Activated CD4-positive, alpha-beta T cell treated with anti-CD3 and anti-CD28 coated beads for 48 hours (primary cell): ENCODE data around the gene MARK2.
"Not testable (repeated sequence)": the region's sequence is repeated elsewhere in the genome, so short reads cannot be mapped to it uniquely, and the experiment has no call there.

Source experiments
- DNase-seq: peaks from one replicate; pipeline ENCODE4 v3.0.0-alpha.2; 2020

Gene MARK2

DNA sequence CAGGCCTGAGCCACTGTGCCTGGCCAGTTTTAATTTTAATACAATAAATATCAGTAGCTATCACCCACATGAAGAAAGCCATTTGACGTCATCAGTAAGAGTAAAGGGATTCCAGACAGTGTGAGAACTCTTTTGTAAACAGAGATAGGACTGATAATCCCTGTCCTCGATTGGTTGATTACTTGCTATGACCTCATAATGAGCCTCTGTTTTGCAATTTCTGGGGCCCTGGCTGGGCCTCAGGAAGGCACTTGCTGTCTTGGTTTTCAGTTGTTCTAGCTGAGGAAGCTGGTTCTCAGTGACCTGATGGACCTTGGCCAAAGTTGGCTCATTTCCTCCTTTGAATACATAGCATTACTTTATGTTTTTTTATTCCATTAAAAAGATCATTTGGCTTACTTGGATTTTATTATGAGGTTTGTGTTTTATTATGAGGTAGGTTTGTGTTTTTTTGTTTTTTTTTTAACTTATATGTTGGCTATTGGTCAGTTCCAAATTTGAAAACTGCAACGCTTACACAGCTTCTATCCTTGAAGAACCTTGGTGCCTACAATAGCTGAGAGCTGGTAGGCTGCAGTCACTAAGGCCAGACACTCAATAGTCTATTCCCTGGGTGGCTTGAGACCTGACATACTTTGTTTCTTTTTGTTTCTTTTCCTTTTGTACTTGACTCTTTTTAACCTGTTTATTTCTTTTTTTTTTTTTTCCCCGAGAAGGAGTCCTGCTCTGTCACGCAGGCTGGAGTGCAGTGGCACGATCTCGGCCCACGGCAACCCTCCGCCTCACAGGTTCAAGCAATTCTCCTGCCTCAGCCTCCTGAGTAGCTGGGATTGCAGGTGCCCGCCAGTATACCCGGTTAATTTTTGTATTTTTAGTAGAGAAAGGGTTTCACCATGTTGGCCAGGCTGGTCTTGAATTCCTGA is 20.0 kb downstream of the MARK2 start:
- DNase-seq: no peak

DNA sequence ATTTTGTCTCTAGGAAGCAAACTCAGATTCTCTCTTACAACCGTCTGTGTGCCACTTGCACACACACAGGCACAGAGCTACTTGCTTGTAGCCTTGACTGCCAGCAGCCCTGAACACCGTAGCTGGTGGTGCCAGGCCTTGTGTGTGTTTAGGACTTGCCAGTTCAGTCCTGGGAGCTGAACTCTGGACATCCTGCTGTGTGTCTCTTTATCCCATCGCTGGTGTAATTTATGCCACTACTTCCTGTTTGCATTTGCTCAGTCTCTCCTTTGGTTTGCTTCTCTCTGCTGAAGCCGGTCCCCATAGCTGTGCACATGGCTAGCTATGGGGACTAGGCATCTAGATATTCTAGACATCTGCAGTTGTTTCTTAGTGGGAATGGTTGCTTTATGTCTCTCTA is 24.0 kb downstream of the MARK2 start:
- no peak for DNase-seq

DNA sequence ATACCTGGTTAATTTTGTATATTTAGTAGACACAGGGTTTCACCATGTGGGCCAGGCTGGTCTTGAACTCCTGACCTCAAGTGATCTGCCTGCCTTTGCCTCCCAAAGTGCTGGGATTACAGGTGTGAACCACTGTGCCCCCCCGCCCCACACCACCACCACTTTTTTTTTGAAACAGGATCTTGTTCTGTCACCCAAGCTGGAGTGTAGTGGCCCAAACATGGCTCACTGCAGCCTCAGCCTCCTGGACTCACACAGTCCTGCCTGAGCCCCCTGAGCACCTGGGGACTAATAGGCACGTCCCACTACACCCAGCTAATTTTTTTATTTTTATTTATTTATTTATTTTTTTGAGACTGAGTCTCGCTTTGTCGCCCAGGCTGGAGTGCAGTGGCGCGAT is 24.7 kb downstream of the MARK2 start:
- not testable (repeated sequence) for DNase-seq

DNA sequence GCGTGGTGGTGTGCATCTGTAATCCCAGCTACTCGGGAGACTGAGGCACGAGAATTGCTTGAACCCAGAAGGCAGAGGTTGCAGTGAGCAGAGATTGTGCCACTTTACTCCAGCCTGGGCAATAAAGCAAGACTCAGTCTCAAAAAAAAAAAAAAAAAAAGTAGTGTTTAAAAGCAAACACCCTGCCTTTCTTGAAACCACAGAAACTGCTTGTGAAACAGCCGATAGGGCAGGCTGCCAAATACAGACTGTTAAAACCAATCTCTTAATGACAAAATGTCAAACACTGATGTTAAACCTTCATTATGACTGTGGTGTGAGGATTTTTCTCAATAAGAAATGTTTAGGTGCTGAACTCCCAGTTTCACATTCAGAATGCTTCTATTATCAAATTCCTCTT is 27.3 kb downstream of the MARK2 start:
- peak; percentile 89 for DNase-seq

DNA sequence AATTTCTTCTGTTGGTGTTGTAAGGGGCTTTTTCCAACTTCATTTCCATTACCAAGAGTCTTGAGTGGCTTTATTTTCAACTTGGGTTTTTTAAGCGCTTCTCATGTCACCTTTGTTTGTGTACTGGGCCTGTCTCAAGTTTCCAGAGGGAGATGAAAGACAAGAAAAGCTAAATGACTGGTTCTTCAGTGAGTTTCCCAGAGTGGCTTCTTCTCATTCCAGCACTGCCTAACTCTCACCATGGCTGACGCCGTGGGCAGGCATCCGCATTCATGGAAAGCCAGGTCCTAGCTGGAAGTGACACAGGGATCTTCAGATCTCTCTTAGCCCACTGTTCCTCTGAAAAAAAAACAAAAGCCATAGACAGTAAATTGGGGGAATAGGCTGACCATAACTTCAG is 28.6 kb downstream of the MARK2 start:
- no peak for DNase-seq

DNA sequence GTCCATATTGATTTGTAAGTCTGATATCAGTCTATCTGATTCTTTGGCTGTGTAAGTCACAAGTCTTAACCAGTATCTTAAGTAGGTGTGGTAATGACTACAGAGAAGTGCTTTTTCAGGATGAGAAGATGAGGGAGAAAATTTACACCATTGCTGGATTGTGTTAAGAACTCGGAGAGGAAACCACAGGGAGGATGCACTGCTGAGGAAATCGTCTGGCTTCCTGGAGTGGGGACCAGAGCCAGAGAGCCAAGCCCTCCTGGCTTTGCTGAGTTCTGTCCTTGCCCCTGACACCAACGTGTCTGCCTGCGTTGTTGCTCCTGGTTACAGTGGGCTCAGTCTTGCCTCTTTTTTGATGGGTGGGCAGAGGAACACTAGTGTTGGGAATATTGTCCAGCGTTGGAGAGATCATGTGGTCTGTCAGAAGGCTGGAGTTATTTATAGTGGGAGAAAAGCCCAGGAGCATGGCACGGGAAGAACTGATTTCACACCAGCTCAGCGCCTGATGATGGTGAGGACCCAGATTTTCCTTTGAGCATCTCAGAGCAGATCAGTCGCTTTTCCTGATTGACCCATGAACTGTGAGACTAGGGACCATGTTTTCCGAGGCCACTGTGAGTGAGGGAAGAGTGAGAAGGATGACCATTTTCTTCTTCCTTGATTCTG is 29.6 kb downstream of the MARK2 start:
- no peak for DNase-seq

DNA sequence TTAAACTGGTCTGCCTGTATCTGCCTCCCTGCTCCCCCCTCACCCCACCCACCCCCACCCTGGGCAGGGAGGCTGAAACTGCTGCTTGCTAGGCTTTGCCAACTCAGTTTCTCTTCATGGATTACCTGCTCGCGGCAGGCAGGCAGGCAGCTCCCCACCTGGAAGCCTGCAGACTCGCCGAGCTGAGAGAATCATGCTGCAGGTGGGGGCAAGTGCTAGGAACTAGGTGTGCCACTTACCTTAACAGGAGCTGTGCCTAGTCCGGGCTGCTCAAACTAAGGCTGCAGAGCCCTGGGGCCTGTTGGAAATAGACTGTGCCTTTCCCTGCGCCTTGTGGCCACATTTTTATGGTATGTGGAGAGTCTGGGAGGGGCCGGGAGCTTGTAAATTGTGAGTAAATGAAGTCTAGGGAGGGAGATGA is 30.3 kb downstream of the MARK2 start:
- DNase-seq: no peak

DNA sequence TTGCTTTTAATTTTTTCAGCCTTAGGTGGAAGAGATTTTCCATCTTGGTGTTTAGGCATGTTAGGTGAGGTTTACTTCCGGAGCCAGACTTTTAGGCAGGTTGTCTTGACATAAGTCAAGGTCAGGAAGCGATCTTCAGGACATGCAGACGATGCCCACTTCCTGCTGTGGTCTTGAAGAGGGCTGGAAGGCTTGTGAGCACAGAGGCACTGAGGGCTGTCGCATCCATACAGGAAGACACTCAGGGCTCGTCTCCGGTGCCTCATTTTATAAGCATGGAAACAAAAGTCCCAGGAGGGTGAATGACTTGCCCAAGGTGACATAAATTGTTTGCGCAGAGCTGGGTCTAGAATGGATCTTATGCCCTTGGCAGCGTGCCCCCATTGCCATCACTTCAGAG is 30.8 kb downstream of the MARK2 start:
- DNase-seq: no peak

DNA sequence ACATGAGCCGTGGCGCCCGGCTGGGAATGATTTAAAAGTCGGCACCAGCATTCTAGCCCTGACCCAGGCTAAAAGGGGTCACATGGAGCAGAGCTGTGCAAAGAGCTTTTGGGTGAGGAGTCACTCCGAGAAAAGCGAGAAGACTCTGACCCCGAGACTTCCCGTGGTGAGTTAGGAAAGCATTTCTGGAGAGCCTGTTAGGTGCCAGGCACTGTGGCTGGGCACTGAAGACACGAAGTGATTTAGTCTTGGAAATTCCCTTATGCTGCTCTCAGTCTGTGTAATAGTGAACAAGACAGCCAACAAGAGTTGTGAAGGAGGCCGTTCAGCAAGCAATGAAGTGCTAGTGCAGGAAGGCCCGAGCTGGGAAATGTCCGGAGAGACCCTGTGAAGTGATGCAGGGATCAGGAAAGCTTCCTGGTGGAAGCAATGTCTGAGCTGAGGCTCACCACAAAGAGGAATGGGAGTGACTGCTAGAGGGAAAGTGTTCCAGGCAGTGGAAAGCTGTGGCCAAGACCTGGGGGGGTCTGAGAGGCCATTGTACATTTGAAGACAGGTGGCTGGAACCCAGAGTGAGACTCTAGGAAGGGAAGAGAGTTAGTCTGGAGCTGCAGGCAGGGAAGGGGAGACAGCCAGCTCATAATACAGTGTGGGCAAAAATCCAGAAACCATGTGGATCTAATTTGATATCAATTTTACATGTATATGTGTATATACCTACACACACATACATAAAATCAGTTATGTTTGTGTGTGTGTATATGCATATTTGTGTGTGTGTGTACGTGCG is 31.6 kb downstream of the MARK2 start:
- DNase-seq: no peak

DNA sequence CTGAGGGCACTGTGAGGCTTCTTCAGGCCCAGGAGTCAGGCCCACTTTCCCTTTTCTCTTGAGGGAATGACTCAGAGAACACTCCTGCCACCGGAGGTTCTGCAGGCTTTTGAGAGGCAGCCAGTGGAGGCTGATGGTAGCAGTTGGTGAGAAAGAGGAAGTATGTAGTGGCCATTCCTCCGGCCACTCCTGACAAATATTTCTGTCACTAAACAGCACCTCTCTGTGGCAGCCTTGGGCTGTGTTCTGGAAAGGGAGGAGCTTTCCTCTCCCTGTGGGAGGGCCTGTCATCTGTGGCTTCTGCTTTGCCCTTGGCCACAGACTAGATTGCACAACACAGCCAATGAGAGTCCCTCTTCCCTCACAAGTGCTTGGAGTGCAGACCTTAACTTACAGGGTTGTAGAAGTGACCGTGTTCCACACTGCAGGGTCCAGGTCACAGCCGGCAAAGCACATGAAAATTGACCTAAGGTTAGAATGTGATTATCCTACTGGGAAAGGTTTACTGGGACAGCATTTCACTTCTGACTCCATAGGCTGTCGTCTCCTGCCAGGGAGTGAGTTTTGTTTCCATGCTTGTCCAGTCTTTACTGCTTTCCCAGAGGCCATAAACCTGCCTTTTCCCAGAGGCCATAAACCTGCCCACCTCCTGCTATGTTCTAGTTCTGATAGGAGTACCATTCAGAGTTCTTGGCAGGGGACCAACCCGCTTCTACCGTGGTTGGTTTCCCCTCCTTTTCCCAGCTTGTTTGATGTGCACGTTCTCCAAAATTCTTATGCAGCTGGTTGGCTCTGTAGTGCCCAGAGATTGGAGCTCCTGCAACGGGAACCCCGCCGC is 33.3 kb downstream of the MARK2 start:
- DNase-seq: peak; percentile 46

DNA sequence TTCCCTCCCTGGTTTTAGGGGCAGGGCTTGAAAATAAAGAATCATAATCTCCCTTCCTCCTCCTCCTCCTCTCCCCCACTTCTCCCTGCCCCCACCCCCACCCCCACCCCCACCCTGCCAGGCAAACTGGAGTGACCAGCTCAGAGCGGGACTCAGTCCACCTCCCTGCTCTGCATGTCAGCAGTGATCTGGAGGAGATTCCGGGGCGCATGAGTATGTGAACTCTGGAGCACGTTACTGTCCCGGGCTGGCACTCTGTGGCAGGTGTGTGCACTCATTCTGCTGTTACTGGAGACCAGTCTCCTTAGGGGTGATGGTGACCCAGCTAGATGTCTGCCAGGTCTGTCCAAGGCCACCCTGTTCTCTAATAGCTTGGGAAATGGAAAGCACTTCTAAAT is 33.9 kb downstream of the MARK2 start:
- no peak for DNase-seq

DNA sequence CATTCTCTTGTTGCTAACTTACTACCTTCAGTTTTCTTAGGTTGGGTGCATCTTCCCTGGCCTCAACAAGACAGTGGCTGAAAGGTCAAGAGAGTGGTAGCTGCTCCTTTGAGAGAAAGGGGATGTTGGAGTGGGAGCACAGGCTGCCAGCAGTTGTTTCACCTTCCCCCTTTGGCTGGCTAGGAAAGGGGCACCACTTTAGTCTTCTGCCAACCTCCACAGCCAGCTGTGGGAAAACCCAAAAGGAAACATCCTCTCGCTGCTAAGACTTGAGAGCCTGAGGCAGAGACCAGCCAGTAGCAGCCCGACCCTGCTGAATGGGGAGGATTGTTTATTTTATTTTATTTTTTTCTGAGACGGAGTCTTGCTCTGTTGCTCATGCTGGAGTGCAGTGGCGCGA is 34.4 kb downstream of the MARK2 start:
- no peak for DNase-seq

DNA sequence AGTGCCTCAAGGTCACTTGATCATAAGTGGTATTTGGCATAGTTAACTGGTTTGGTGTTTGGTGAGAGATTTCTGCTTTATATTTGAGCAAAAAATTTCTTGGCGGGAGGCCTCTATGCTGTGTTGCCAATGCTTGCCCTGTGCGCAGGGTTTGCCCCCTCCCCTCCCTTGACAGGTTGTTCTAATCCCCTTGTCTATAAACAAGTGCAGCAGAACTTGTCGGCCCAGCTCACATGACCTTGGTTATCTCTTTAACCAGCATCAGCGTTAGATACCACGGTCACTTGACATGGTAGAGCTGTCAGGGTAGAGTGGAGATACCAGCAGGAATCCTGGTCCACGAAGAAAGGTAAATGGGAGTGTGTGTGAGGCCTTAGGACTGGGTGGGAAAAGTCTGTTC is 35.6 kb downstream of the MARK2 start:
- DNase-seq: no peak

DNA sequence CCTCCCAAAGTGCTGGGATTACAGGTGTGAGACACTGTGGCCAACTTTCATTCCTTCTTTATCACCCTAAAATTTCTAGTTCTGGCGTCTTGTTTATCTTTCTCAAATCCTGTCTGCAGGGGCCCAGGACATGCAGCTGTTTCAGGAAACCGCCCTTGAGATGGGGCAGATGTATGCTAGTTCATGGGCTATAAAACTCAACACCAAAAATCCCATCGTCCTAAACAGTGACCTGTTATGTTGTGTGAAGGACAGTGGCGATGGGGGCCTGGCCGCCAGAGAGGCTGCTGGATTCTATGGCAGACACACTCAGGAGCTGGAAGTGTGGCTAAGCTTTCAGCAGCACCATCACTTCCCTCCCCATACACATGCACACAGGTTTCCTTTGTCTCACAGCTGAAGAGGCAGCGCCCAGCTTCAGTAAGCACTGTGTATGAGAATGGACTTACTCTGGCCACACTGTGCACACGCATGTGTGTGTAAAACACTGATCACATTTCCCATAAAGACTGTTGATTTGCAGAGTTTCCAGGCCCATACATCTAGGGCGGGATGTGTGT is 36.7 kb downstream of the MARK2 start:
- no peak for DNase-seq

DNA sequence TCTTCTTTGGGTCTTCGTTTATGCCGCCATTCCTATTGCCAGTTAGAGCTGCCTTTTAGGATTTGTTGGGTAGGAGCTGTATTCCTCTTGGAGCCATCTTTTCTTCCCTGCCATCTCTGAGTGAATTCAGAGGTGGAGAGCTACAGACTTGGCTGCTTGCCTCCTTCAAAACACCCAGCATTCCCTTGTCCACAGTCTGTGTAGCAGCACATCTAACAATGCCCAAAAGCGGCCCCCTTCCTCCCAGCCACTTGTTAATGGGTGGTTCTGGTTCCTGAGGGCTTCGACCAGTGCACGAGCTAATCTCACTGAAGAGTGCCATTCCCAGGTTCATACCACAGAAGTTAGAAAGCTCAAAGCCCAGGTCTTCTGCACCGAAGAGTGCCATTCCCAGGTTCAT is 37.7 kb downstream of the MARK2 start:
- no peak for DNase-seq

DNA sequence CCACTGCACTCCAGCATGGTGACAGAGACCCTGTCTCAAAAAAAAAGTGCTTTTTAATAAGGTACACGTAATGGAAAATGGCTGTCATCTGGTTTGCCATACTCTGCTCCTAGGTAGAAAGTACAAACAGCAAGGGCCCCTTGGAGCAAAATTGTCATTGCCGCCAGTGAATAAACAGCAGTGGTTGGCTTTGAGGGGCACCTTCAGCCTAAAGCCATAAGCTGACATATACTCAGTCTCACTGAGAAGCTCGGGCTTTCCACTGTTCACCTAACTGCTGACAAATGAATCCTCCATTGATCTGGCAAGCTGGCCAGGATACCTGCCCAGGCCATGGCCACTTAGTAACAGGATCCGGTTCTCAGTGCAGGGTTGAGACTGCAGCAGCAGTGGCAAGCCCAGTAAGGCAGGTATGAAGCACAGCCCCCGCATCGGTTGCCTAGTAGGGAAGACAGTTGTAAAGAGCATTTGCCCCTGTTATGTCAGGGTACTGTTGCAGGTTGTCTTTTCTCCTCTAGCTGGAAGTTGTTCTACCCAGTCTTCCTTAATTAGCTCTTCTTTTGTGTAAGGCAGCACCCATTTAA is 38.8 kb downstream of the MARK2 start:
- DNase-seq: no peak

DNA sequence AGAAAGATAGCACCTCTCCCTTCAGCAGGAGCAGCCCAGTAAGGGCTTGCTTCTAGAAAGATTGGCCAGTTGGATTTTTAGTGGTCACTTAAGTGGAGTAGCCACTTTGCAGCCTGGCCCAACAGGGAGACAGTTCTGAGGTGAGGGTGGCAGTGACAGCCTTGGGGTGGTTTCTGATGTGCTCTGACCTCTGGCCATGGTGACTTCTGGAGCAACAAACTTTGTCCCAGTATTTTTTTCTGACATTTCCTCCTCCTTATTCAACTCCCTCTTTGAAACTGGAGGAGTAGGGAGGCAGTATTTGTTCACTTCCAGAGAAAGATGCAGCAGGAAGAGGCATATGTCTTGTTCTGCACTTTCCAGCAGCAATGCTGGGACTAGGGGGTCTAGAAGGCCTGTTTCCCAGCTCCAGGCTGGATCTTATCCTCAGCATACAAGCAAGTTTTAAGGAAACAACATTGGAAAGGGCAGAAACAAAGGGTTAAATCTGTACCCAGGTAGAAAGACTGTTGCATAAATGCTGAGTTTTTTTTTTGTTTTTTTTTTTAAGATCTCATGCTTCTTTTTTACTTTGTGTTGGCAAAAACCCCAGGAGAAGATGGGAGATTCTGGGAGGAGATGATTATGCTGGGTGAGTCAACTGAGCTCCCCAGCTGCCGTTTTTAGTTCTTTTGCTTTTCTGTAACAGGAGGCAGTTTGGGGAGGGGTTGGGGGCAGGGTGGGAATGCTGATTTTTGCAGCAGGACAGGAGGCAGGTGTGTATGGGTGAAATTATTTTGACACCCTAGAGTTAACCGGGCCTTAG is 40.9 kb downstream of the MARK2 start:
- DNase-seq: no peak

DNA sequence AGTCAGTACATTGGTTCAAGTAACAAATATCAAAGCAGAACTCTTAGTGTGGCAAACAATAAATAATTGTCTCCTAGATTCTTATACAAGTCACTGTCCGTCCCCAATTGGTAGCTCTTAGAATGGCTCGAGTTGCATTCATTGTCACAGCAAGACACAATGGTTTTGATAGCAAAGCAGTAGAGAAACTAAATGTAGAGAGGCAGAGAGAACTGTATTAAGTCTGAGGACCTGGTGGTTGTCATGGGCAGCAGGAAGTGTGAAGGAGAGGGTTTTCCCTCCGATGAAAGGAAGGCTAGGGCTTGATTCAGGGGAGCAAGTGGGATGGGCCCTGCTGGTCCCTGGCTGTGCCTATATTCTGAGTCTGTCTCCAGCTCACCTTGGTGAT is 41.5 kb downstream of the MARK2 start:
- no peak for DNase-seq

DNA sequence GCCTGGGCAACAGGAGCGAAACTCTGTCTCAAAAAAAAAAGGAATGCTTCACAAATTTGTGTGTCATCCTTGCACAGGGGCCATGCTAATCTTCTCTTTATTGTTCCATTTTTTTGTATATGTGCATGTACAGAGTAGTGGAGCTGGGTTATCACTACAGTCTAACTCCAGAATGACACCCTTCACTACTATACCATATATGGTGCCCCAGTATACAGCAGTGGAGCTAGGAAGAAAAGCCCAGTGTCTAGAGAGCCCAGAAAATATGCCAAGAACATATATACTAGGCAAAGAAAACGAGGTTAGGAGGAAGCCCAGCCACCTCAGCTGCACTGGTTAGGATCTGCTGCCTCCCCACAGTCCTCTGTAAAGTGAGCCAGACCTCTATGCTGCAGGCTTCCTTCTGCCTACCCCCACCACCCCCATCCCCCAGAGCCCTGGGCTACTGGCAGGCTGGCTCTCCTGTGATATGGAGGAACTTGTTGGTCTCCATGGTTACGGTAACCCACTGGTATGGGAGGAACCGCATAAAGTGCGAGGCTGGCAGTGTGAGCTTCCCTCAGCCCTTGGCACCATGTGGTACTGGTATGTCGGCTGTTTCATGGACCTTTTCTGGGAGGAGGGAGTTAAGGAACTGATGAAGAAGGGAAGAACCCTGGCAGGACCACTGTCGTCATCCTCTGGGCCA is 43.8 kb downstream of the MARK2 start:
- DNase-seq: no peak

DNA sequence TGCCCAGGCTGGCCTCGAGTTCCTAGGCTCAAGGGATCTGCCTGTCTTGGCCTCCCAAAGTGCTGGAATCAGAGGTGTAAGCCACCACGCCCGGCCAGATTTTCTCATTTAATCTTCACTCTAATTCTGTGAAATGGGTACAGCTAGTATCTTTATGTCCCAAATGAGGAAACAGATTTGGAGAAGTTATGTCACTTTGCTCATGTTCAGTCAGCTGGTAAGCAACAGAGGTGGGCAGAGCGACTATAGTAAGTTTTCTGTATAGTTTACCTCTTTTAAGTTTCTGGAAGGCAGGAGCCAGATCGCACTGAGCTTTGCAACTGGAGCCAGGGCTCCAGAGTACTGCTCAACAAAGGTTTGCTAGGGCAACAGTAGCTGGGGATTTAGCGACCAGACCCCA is 44.9 kb downstream of the MARK2 start:
- DNase-seq: no peak
